Glutamatergic neuron (in vitro differentiated cells): ENCODE measurements around the gene KCTD12. TPM values are rescaled to one million over a fixed set of nuclear protein-coding genes. Genes with fewer than 3 reads are reported as not detected.

Experiments
- DNase-seq: peaks from one replicate; pipeline ENCODE4 v3.0.0; 2022
- H3K27ac Mint-ChIP-seq: one replicate; pipeline ENCODE4 v1.8.0; 2020; ENCODE audit warnings: mild to moderate bottlenecking, mixed read lengths, inconsistent platforms; ENCODE audit not compliant: unreplicated experiment
- H3K27me3 Mint-ChIP-seq: one replicate; pipeline ENCODE4 v1.8.0; 2020; ENCODE audit warnings: mild to moderate bottlenecking, moderate library complexity, mixed read lengths, inconsistent platforms; ENCODE audit not compliant: unreplicated experiment
- H3K36me3 Mint-ChIP-seq: one replicate; pipeline ENCODE4 v1.8.0; 2020; ENCODE audit warnings: mild to moderate bottlenecking, mixed read lengths, inconsistent platforms; ENCODE audit not compliant: unreplicated experiment
- H3K4me1 Mint-ChIP-seq: one replicate; pipeline ENCODE4 v1.8.0; 2020; ENCODE audit warnings: mild to moderate bottlenecking, low read depth, mixed read lengths, inconsistent platforms; ENCODE audit not compliant: unreplicated experiment
- H3K4me3 Mint-ChIP-seq: one replicate; pipeline ENCODE4 v1.8.0; 2020; ENCODE audit warnings: mild to moderate bottlenecking, mixed read lengths, inconsistent platforms; ENCODE audit not compliant: unreplicated experiment
- H3K9me3 Mint-ChIP-seq: one replicate; pipeline ENCODE4 v1.8.0; 2020; ENCODE audit warnings: mild to moderate bottlenecking, moderate library complexity, mixed read lengths, inconsistent platforms; ENCODE audit not compliant: unreplicated experiment
- total RNA-seq: library from RNA; stranded (reverse); fragmentation: NEBNext Ultra II Directional; extraction: Animal tissue kit (Norgen Biotek cat#: 25700); gene quantifications from one replicate; pipeline ENCODE4 v1.2.1, GENCODE V29; 2021; ENCODE audit not compliant: unreplicated experiment
- TF ChIP-seq, protein P1 (sequence below): fragments of 200-600 bp; sonication (generic); IDR thresholded peaks from one replicate; pipeline ENCODE4 v1.5.0; 2021; ENCODE audit not compliant: partially characterized antibody, unreplicated experiment

The KCTD12 gene
- total RNA-seq, 1 donor from 2014 or later, result 11.3 TPM

DNA sequence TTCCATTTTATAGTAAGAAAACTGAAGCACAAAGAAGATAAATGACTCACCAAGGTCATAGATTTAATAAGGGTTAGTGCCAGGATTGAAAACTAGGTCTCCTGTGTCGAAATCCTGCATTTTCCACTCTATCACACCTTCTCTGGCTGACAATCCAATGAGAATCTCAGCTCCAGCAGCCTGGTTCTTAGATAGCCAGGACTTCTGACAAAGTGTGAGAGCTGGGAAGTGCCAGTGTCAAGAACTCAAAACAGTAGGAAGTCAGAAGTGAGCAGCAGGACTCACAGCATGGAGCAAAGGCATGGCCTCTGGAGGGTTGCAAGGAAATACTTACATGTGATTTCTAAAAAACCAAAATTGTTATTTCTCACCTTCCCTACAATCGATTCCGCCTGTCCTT lies 24.3 kb downstream of the KCTD12 start:
- TF ChIP-seq, protein P1, sequence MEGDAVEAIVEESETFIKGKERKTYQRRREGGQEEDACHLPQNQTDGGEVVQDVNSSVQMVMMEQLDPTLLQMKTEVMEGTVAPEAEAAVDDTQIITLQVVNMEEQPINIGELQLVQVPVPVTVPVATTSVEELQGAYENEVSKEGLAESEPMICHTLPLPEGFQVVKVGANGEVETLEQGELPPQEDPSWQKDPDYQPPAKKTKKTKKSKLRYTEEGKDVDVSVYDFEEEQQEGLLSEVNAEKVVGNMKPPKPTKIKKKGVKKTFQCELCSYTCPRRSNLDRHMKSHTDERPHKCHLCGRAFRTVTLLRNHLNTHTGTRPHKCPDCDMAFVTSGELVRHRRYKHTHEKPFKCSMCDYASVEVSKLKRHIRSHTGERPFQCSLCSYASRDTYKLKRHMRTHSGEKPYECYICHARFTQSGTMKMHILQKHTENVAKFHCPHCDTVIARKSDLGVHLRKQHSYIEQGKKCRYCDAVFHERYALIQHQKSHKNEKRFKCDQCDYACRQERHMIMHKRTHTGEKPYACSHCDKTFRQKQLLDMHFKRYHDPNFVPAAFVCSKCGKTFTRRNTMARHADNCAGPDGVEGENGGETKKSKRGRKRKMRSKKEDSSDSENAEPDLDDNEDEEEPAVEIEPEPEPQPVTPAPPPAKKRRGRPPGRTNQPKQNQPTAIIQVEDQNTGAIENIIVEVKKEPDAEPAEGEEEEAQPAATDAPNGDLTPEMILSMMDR, result no peak
- Mint-ChIP-seq H3K4me3 (no peak overlapping the region), H3K27ac (no peak overlapping the region), H3K27me3 (no peaks in the 10 kb centered on the region), H3K9me3 (peaks cover 2% of the 10 kb centered on the region), H3K4me1 (peaks cover 5% of the 10 kb centered on the region), H3K36me3 (no peaks in the 10 kb centered on the region)
- DNase-seq, result no peak

- no peaks in the 10 kb centered on the region for H3K36me3 Mint-ChIP-seq
- TF ChIP-seq, protein P1, result no peak
Observed at GRCh38 chr13:76860706-76861105, 25.5 kb downstream of the KCTD12 start.

DNA sequence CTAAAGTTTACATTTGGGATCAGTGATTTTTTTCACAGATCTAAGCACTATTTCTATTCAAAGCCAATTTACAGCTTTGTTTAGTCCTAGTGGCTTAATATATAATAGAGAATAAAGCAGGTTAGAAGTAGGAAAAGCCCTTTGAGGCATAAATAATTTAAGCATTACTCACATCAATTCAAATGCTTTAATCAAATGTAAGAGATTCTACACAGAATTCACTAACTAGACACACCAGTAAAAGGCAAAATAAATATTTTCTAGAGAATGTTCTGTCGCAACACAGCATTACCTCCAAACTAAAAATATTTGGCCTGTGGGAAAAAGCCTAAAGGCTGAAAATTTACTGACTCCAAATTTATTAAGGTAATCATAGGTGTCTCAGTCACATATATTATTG lies 31.3 kb downstream of the KCTD12 start:
- no peak overlapping the region for H3K4me3 Mint-ChIP-seq
- DNase-seq, result no peak

More at GRCh38 chr13:76860706-76861105, 25.5 kb downstream of the KCTD12 start:
- Mint-ChIP-seq H3K27ac (no peak overlapping the region), H3K27me3 (no peaks in the 10 kb centered on the region), H3K4me3 (no peak overlapping the region), H3K4me1 (peaks cover 5% of the 10 kb centered on the region), H3K9me3 (peaks cover 2% of the 10 kb centered on the region)
- no peak for DNase-seq

DNA sequence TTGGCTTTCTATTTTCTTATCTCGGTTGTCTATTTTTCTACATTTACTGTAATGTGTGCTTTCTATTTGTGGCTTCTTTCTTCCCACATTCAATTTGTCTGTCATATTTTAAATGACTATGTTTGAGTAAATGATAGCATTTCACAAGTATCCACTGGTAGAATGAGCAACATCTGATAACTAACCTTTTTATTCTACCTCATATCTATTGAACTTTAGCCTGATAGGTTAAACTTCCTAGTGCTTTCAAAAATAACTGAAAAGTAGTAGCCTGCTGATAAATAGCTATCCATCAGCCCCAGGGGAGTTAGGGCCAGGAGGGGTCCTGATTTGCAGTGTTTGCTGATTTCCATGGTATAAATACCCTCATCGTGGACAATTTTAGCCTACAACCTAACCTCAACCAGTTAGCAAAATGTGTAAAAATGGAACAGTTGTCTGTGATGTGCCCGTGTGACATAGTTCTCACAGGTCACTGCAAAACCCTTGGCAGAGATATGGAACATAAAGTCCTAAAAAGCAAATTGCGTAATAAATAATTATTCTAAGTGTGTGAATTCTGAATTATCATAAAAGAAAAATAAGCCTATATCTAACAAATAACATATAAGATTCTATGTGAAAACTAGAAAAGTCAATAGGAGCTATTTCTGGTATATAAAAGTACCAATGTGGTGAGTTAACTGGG lies 32.1 kb downstream of the KCTD12 start:
- Mint-ChIP-seq H3K4me3 (no peak overlapping the region), H3K9me3 (peaks cover 2% of the 10 kb centered on the region), H3K27me3 (peaks cover 3% of the 10 kb centered on the region), H3K4me1 (peaks cover 16% of the 10 kb centered on the region), H3K36me3 (no peaks in the 10 kb centered on the region), H3K27ac (no peak overlapping the region)
- DNase-seq, result no peak
- TF ChIP-seq, protein P1, result no peak

More for the DNA sequence above, 31.3 kb downstream of the KCTD12 start:
- TF ChIP-seq, protein P1, result no peak
- H3K4me1 Mint-ChIP-seq, result peaks cover 13% of the 10 kb centered on the region
- H3K27ac Mint-ChIP-seq, result no peak overlapping the region
- H3K9me3 Mint-ChIP-seq, result peaks cover 2% of the 10 kb centered on the region
- no peaks in the 10 kb centered on the region for H3K27me3 Mint-ChIP-seq
- no peaks in the 10 kb centered on the region for H3K36me3 Mint-ChIP-seq

DNA sequence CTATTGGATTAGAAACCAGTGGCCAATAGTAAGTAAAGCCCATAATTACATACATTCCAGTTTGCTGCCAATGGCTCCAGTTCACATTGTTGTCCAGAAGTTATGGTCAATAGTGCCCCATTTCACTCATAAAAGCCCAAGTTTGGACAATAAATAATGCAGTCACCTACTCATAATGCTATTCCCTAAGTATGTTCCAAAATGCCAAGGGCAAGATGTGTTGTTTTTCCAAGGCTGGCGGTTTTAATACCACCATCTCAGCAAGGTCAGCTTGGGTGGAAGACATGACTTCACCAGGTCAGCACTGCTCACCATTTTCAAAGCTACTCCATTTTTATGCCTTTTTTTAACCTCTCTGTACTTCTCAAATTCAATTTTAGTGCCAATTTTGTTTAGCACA lies 32.7 kb downstream of the KCTD12 start:
- no peak overlapping the region for H3K27ac Mint-ChIP-seq
- DNase-seq, result no peak
- peaks cover 16% of the 10 kb centered on the region for H3K4me1 Mint-ChIP-seq

More for the DNA sequence above, 32.7 kb downstream of the KCTD12 start:
- Mint-ChIP-seq H3K36me3 (no peaks in the 10 kb centered on the region), H3K4me3 (no peak overlapping the region), H3K9me3 (peaks cover 7% of the 10 kb centered on the region), H3K27me3 (peaks cover 3% of the 10 kb centered on the region)
- TF ChIP-seq, protein P1, result no peak
